Trophoblast cell (in vitro differentiated cells and primary cell): ENCODE measurements around the gene ZFAND2B.

ENCODE experiments used
- DNase-seq, 2 donors: peaks; one replicate each; pipeline ENCODE4 v3.0.0-alpha.2; 2016
- H2AFZ ChIP-seq: 2 replicates; pipeline ENCODE4 v1.6.1; 2013; ENCODE audit warnings: low read length, moderate library complexity, mild to moderate bottlenecking; ENCODE audit not compliant: insufficient read depth, poor library complexity
- H2AK5ac ChIP-seq: 2 replicates; pipeline ENCODE4 v1.6.1; 2013; ENCODE audit warnings: mild to moderate bottlenecking, low read length
- H2BK120ac ChIP-seq: 2 replicates; pipeline ENCODE4 v1.6.1; 2013; ENCODE audit warnings: low read length, mild to moderate bottlenecking, moderate library complexity; ENCODE audit not compliant: insufficient read depth, poor library complexity
- H2BK12ac ChIP-seq: 2 replicates; pipeline ENCODE4 v1.6.1; 2013; ENCODE audit warnings: mild to moderate bottlenecking, low read length, moderate library complexity
- H2BK5ac ChIP-seq: 2 replicates; pipeline ENCODE4 v1.6.1; 2013; ENCODE audit warnings: low read length, low read depth, moderate library complexity, mild to moderate bottlenecking; ENCODE audit not compliant: poor library complexity
- H3K14ac ChIP-seq: 2 replicates; pipeline ENCODE4 v1.6.1; 2013; ENCODE audit warnings: mild to moderate bottlenecking, low read length
- H3K18ac ChIP-seq: 2 replicates; pipeline ENCODE4 v1.6.1; 2013; ENCODE audit warnings: mild to moderate bottlenecking, low read length
- H3K23ac ChIP-seq: 2 replicates; pipeline ENCODE4 v1.6.1; 2013; ENCODE audit warnings: low read length
- H3K27ac ChIP-seq: 2 replicates; pipeline ENCODE4 v1.5.1; 2013; ENCODE audit warnings: low read depth, mild to moderate bottlenecking, inconsistent platforms, low read length, moderate library complexity
- H3K27me3 ChIP-seq: 2 replicates; pipeline ENCODE4 v1.6.1; 2013; ENCODE audit warnings: inconsistent platforms, mild to moderate bottlenecking, low read length, moderate library complexity; ENCODE audit not compliant: insufficient read depth
- H3K36me3 ChIP-seq, 2 experiments: 1 replicate in 1 of 2; 2 replicates in 1 of 2; pipeline ENCODE4 v1.6.1; 2013; ENCODE audit warnings: low read length in 2 of 2, mild to moderate bottlenecking in 2 of 2, moderate library complexity in 1 of 2; ENCODE audit not compliant: insufficient read depth in 2 of 2, control insufficient read depth in 1 of 2
- H3K4ac ChIP-seq: 2 replicates; pipeline ENCODE4 v1.6.1; 2013; ENCODE audit warnings: low read depth, mild to moderate bottlenecking, low read length, moderate library complexity
- H3K4me1 ChIP-seq, 2 experiments: 1 replicate in 1 of 2; 2 replicates in 1 of 2; pipeline ENCODE4 v1.6.1; 2013; ENCODE audit warnings: low read length in 2 of 2, mild to moderate bottlenecking in 2 of 2, moderate library complexity in 1 of 2; ENCODE audit not compliant: insufficient read depth in 2 of 2, control insufficient read depth in 1 of 2
- H3K4me2 ChIP-seq: 2 replicates; pipeline ENCODE4 v1.6.1; 2013; ENCODE audit warnings: inconsistent platforms, mild to moderate bottlenecking, low read length, moderate library complexity
- H3K4me3 ChIP-seq: 2 replicates; pipeline ENCODE4 v1.5.1; 2013; ENCODE audit warnings: mild to moderate bottlenecking, low read depth, low read length, inconsistent platforms
- H3K79me1 ChIP-seq: one replicate; pipeline ENCODE4 v1.6.1; 2013; ENCODE audit warnings: low read length
- H3K79me2 ChIP-seq: 2 replicates; pipeline ENCODE4 v1.6.1; 2013; ENCODE audit warnings: low read length, mild to moderate bottlenecking; ENCODE audit not compliant: control insufficient read depth, insufficient read depth, poor library complexity
- H3K9ac ChIP-seq: 2 replicates; pipeline ENCODE4 v1.6.1; 2013; ENCODE audit warnings: mild to moderate bottlenecking, low read length
- H3K9me3 ChIP-seq: 2 replicates; pipeline ENCODE4 v1.6.1; 2013; ENCODE audit warnings: low read depth, mild to moderate bottlenecking, control low read depth, inconsistent platforms, low read length; ENCODE audit not compliant: insufficient read depth
- H4K12ac ChIP-seq: 2 replicates; pipeline ENCODE4 v1.6.1; 2013; ENCODE audit warnings: low read depth, mild to moderate bottlenecking, low read length, moderate library complexity
- H4K8ac ChIP-seq: 2 replicates; pipeline ENCODE4 v1.6.1; 2013; ENCODE audit warnings: low read depth, mild to moderate bottlenecking, low read length, moderate library complexity
- H4K91ac ChIP-seq: one replicate; pipeline ENCODE4 v1.6.1; 2013; ENCODE audit warnings: low read depth, mild to moderate bottlenecking, low read length, moderate library complexity
- WGBS: extraction: QIAGEN DNeasy Blood & Tissue Kit; methylation state at CpG from one replicate; pipeline ENCODE4 v1.1.7; 2013; ENCODE audit warnings: missing lambda C conversion rate; ENCODE audit not compliant: insufficient read length, insufficient coverage; ENCODE audit errors: extremely low coverage; 5-methylcytosine and 5-hydroxymethylcytosine counted together

ZFAND2B gene

GRCh38 chr2:219169930-219170654, 36.5 kb upstream of the ZFAND2B start, which contains the start of gene SLC23A3:
Gene SLC23A3 (minus strand): TSS chr2:219170029. CDS start chr2:219169984, 45 bp downstream.
- Histone ChIP-seq H3K27me3 (no peaks in the 10 kb centered on the region), H3K4me3 (no peak within 1 kb of the TSS), H3K27ac (no peak within 1 kb of the TSS), H3K14ac (no peak within 1 kb of the TSS), H2AK5ac (no peak within 1 kb of the TSS), H3K79me1 (peaks cover 3% of the 10 kb centered on the region), H3K4me1 (peaks cover 0 to 3% of the 10 kb centered on the region in 2 experiments), H3K79me2 (no peaks in the 10 kb centered on the region), H3K23ac (no peak within 1 kb of the TSS), H2BK5ac (no peak within 1 kb of the TSS), H3K9ac (no peak within 1 kb of the TSS), H3K18ac (no peak within 1 kb of the TSS), H3K4me2 (no peak within 1 kb of the TSS), H3K36me3 (peaks cover 14 to 18% of the 10 kb centered on the region in 2 experiments), H2BK120ac (no peak within 1 kb of the TSS), H4K91ac (no peak within 1 kb of the TSS), H3K4ac (no peak within 1 kb of the TSS), H4K12ac (no peak within 1 kb of the TSS), H2BK12ac (no peak within 1 kb of the TSS), H3K9me3 (no peaks in the 10 kb centered on the region), H2AFZ (no peak within 1 kb of the TSS), H4K8ac (no peak within 1 kb of the TSS)
- no CpG with 5 or more reads among the region's 10 CpGs for WGBS
- DNase-seq, result no peak

- no peaks in the 10 kb centered on the region for H3K9me3 ChIP-seq
- H4K91ac ChIP-seq, result peak overlapping the region; percentile 7
- H2BK5ac ChIP-seq, result no peak overlapping the region
- peaks cover 14 to 18% of the 10 kb centered on the region in 2 experiments for H3K36me3 ChIP-seq
- no peaks in the 10 kb centered on the region for H3K79me2 ChIP-seq
- peak overlapping the region; percentile 76 for H2AK5ac ChIP-seq
- no peak overlapping the region for H3K4ac ChIP-seq
- no peak overlapping the region for H2BK120ac ChIP-seq
- H3K9ac ChIP-seq, result no peak overlapping the region
- no CpG with 5 or more reads among the region's 6 CpGs for WGBS
- H3K18ac ChIP-seq, result no peak overlapping the region
- H2BK12ac ChIP-seq, result no peak overlapping the region
- H4K8ac ChIP-seq, result peak overlapping the region; percentile 4
- H3K27me3 ChIP-seq, result no peaks in the 10 kb centered on the region
- no peak overlapping the region for H2AFZ ChIP-seq
- H3K14ac ChIP-seq, result no peak overlapping the region
- peak overlapping the region; percentile 12 for H3K27ac ChIP-seq
- H3K4me3 ChIP-seq, result no peak overlapping the region
- H3K23ac ChIP-seq, result no peak overlapping the region
- H3K79me1 ChIP-seq, result peaks cover 4% of the 10 kb centered on the region
- H3K4me2 ChIP-seq, result no peak overlapping the region
- DNase-seq, result peak; percentile 93 to 97
- H3K4me1 ChIP-seq, result peaks cover 0 to 6% of the 10 kb centered on the region in 2 experiments
- no peak overlapping the region for H4K12ac ChIP-seq
Measured at GRCh38 chr2:219171231-219171651, 35.3 kb upstream of the ZFAND2B start.

GRCh38 chr2:219172231-219173154, 34.1 kb upstream of the ZFAND2B start:
- H4K12ac ChIP-seq, result no peak overlapping the region
- H3K4me1 ChIP-seq, result peaks cover 0 to 6% of the 10 kb centered on the region in 2 experiments
- no peak overlapping the region for H4K8ac ChIP-seq
- no peak for DNase-seq
- H2BK12ac ChIP-seq, result no peak overlapping the region
- no peak overlapping the region for H2BK120ac ChIP-seq
- H3K27ac ChIP-seq, result no peak overlapping the region
- H3K14ac ChIP-seq, result no peak overlapping the region
- H3K79me2 ChIP-seq, result no peaks in the 10 kb centered on the region
- H3K27me3 ChIP-seq, result no peaks in the 10 kb centered on the region
- WGBS, result no CpG with 5 or more reads among the region's 16 CpGs
- H2AK5ac ChIP-seq, result no peak overlapping the region
- H2AFZ ChIP-seq, result no peak overlapping the region
- peaks cover 13% of the 10 kb centered on the region for H3K79me1 ChIP-seq
- H4K91ac ChIP-seq, result no peak overlapping the region
- peaks cover 14 to 18% of the 10 kb centered on the region in 2 experiments for H3K36me3 ChIP-seq
- no peak overlapping the region for H3K4me3 ChIP-seq
- H3K9ac ChIP-seq, result no peak overlapping the region
- no peak overlapping the region for H3K18ac ChIP-seq
- H3K4me2 ChIP-seq, result no peak overlapping the region
- H2BK5ac ChIP-seq, result no peak overlapping the region
- H3K23ac ChIP-seq, result no peak overlapping the region
- no peak overlapping the region for H3K4ac ChIP-seq
- no peaks in the 10 kb centered on the region for H3K9me3 ChIP-seq

- H3K9me3 ChIP-seq, result no peaks in the 10 kb centered on the region
- no peak overlapping the region for H3K23ac ChIP-seq
Measured at GRCh38 chr2:219173176-219173575, 33.4 kb upstream of the ZFAND2B start.

More at GRCh38 chr2:219173176-219173575, 33.4 kb upstream of the ZFAND2B start:
- Histone ChIP-seq H4K12ac (no peak overlapping the region), H3K4me2 (no peak overlapping the region), H3K4me3 (no peak overlapping the region), H2AK5ac (no peak overlapping the region), H4K91ac (no peak overlapping the region), H3K27me3 (no peaks in the 10 kb centered on the region), H2BK5ac (no peak overlapping the region), H3K79me2 (peaks cover 2% of the 10 kb centered on the region), H4K8ac (no peak overlapping the region), H3K18ac (no peak overlapping the region), H3K27ac (no peak overlapping the region), H3K36me3 (peaks cover 14 to 18% of the 10 kb centered on the region in 2 experiments), H3K14ac (no peak overlapping the region), H3K4ac (no peak overlapping the region), H2AFZ (no peak overlapping the region), H3K4me1 (peaks cover 0 to 6% of the 10 kb centered on the region in 2 experiments), H3K79me1 (peaks cover 17% of the 10 kb centered on the region), H2BK120ac (no peak overlapping the region), H2BK12ac (no peak overlapping the region), H3K9ac (no peak overlapping the region)
- no CpG with 5 or more reads among the region's 6 CpGs for WGBS
- no peak for DNase-seq
